IPS DF 4.7 (cell line): ENCODE data around the gene MED13L.

Experiments
- DNase-seq: peaks from one replicate; pipeline ENCODE4 v3.0.0-alpha.2; 2013; ENCODE audit warnings: low spot score; ENCODE audit errors: extremely low read depth

Gene MED13L

DNA sequence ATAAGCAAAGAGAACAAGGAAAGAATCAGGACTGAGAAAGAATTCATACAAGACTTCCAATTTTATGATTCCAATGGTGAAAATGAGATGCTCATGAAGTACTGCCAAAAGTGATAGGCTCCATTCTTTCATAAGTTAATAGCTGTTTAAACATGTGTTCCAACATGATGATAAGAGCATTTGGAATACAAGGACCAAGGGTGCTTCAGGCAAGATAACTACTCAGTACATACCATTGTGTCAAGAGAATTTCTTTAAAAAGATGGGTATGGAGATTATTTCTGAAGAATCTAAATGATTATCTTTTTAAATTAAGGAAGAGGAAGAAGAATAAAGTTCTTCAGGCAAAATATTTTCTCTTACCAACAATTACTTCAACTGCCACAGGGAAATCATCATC is 258.1 kb downstream of the MED13L start:
- DNase-seq: no peak

DNA sequence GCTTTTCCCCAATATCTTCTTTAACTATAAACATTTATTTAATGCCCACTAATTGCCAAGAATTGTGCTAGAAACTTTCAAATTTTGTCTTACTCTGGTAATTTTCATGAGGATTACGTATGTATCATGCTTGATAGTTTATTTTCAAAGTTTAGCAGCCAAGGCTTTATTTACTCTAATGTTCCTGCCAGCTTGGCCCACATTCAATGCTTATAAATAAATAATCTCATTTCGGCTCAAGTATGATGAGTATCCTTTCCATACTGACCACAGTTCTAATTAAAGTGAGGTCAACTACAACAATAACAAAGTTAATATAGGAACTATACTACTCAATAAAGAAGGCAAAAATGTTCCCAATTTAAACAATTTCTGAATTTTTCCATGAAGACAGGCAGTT is 259.2 kb downstream of the MED13L start:
- no peak for DNase-seq

DNA sequence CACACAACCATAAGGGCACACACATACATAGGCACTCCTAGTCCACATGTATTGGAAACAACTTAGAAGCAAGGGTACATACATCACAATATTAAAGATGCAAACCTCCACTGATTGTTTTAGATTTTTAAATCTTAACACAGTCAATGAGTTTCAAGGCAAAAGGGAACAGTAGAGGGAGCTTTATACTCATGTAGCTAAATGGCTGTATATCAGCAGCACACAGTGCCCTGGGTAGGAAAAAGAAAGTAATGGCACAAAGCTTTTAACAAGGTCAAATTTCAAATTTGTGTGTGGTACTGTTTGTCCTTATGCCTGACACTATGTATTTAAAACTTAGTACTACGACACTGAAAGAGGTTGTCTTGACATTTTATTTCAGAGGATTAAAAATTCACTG is 262.0 kb downstream of the MED13L start:
- no peak for DNase-seq

DNA sequence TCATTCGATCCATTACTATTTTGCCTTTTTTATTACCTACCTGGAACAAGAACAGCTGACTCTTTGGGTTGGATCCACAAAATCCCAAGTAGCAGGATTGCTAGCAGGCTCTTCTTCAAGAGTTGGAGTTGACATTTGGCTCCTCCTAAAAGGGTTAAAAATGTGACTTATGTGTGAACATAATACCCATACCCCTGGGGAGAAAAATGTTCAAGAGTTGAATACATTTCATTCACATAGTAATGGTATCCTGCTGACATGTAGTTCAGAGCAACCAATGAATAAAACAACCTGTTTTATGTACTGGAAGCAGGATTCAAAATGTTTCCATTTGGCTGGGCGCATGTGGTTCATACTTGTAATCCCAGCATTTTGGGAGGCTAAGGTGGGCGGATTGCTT is 264.7 kb downstream of the MED13L start:
- no peak for DNase-seq

DNA sequence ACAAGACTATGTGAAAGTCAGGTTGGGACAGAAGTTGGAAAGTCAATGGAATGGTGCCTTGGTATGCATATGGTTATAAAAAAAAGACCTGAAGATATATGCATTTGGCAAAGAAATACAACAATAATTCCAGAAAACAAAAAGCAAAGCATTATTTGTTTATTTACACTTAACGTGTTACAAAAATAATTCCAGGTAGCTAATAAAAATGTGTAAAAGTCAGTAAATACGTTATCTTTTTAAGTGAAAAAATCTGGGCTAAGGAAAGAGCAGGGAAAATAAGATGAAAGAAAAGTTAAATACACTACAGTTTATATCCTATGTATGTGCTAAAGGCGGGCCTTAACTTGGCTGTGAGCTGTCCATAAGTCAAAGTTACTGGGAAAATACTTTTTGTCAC is 266.3 kb downstream of the MED13L start:
- DNase-seq: no peak

DNA sequence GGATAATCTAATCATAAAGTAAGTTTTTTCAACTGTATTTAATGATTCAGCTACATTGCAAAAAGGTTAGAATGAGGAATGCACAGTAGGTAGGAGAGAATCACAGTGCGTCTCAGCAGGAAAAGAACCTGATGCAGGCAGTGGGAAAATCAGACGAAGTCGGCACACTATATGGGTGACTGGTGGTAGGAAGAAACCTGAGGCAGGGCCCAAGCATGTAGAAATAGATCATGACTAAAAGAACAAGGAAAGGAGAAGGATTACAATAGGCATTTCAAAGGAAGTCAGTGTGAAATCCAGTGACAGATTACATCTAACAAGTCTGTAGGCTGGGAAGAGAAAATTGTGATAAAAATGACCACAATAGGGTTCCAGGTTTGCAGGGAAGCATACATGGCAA is 267.0 kb downstream of the MED13L start:
- DNase-seq: no peak

DNA sequence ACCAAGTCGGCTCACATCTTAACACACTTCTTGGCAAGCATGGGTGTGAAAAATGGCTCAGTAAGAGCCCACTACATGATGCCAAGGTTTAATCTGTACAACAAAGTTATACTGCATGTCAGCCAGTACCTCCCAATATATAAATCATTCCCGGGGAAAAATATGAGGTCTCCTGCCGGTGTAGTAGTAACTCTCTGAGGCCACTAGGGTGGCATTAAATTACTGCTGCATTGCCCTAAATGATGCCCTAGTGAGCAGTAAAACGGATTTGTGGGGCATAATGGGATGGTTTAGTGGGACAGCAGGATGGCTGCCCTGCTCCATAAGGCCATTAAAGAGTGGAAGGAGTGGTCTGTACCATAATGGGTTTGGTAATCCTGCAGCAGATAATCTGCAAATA is 267.7 kb downstream of the MED13L start:
- DNase-seq: no peak

DNA sequence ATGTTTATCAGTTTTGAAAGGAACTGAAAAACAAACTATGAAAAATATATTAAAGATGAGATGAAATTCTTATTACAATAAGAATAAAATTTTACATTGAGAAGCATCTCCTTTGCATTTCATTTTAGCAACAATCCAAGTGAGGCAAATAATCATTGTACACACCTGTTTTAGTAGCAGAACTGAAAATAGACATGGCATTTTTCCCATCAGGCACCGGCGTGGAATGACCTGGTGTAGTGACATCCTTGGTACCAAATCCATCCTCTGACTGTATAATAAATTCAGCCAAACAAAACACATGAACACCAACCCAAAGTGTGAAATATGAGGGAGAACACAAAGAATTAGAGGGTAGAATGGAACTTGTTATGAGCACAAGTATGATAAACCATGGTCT is 271.4 kb downstream of the MED13L start:
- no peak for DNase-seq

DNA sequence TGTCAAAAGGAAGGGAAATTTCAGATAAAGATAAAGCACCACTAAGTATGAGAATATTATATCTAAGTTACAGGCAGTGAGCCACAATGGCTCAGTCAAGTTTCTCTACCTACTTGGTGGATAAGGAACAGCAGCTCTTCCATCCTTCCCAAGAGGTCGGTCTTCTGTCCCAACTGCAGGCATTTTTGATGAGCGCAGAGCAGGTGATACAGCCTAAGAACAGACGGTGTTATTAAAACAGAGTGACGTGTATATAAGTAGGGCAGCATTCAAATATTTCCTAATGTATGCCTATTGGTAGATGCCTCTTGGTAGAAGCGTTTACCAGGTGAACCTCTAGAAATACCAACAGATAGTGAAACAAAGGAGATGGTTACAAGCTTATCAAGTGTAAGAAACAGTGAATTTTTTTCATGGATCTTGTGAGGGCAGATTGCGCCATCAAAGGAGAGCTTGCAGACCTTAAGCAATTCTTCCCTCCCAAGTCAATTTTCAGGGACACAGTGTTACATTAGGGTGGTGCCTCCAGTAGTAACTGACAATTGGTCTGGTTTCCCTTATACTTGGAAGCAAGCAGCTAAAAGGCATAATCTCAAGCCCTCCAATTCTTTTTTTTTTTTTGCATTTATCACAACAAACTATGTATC is 274.5 kb downstream of the MED13L start:
- DNase-seq: no peak

DNA sequence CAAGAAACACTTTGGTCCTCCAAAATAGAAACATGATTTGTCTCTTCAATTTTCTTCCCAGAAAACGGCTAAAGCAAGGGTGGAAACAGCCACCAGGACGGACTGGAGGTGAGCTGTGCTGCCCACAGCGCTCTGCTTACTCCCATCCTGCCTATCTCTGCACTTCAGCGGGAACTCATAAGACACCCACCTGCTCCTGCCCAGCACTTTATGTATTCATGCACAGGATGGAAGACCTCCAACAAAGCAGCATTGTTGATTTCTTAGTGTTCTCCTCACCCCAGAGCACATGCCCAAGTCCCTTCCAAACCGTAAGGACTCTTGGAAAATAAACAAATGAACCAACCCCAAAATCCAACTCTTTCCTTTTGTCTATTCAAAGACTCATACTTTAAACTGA is 277.2 kb downstream of the MED13L start:
- DNase-seq: no peak

DNA sequence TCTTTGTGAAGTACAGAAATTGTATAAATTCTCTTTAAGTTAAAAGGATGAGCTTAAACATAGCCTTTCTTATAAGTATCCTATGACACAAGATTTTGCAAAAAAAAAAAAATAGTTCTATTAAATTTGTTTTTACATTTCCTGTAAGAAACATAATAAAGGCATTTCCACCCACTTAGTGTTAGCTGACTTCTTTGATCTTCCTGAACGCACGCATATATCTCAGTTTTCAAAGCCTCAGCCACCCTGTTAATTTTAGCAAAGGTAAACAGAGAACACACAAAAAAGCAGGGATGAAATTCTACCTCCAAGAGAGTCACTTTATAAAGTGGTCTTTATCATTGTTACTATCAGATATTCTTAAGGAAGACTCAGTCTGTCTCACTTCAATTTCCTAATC is 277.9 kb downstream of the MED13L start:
- DNase-seq: no peak

DNA sequence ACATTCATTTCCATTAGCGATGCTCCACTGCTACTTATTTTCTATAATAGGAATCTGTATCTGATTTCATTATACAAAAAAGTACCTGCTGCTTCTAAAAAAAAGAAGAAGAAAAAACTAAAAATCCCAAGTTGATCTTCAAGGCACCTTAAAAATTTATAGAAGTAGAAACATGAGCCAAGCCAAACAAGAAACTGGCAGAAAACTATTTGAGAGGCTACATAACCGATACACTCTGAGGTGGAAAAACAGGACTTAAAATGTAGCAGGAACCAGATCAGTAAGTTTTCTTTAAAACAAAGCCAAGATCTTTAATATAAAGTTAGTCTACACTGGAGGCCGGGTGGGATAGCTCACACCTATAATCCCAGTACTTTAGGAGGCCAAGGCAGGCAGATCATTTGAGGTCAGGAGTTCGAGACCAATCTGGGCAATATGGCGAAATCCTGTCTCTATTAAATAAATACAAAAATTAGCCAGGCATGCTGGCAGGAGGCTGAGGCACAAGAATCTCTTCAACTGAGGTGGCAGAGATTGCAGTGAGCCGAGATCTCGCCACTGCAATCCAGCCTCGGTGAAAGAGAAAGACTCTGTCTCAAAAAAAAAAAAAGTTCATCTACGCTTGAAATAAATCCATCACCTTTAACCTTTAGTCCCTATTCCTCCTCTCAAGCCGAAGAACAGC is 278.6 kb downstream of the MED13L start:
- DNase-seq: no peak

DNA sequence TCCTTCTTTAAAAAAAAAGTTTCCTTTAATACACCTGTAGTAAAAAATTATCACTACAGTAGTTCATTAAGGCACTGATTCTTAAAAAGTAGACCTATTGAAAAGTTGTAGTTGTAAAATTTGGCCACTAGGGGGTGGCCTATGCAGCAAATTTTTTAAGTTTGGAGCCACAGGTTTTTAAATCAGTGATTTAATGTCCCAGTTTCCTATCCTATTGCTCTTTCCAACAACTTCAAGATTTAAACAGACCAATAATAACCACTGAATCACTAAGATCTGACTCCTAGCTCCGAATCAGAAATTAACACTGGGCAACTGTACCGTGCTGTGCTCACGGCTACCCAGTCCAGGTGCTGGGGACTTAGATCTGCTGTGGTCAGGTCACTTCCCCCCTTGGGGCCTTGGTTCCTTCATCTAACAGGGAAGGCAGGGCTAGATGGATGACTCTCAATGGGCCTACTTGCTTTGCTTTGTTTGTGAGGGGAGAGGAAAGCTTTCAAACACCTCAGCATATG is 279.3 kb downstream of the MED13L start:
- DNase-seq: no peak

DNA sequence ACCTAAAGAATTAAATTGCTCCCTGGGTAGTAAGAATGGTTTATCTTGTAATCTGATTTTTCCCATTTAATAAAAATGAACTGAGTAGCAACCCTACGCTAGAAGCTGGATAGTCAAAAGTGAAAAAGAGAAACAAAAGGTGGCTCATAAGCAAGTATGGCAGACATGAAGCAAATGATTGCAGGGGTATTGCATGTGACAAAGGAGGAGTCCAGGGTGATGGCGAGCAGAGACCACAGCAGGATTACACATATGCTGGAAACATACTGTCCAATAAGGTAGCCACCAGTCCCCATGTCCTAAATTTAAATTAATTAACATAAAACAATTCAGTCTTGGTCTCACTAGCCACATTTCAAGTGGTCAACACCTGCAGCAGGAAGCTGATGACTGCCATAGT is 283.8 kb downstream of the MED13L start:
- DNase-seq: no peak

DNA sequence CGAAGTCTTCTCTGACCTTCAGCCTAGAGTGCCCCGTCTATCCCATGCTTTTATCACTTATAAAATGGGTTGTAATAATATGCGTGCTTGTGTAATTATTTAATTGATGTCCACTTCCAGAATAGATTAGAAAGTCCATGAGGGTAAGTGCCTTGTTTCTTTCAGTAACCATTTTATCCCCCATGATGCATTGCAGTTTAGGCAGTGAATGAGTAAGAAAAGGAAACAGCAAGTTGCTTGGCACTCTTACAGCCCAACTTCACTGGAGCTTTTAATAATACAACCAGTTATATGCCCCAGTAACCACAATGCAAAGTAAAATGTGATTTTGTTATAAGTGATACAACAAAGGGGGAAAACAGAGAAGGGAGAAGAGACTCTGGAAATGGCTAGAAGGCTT is 287.3 kb downstream of the MED13L start:
- DNase-seq: no peak

DNA sequence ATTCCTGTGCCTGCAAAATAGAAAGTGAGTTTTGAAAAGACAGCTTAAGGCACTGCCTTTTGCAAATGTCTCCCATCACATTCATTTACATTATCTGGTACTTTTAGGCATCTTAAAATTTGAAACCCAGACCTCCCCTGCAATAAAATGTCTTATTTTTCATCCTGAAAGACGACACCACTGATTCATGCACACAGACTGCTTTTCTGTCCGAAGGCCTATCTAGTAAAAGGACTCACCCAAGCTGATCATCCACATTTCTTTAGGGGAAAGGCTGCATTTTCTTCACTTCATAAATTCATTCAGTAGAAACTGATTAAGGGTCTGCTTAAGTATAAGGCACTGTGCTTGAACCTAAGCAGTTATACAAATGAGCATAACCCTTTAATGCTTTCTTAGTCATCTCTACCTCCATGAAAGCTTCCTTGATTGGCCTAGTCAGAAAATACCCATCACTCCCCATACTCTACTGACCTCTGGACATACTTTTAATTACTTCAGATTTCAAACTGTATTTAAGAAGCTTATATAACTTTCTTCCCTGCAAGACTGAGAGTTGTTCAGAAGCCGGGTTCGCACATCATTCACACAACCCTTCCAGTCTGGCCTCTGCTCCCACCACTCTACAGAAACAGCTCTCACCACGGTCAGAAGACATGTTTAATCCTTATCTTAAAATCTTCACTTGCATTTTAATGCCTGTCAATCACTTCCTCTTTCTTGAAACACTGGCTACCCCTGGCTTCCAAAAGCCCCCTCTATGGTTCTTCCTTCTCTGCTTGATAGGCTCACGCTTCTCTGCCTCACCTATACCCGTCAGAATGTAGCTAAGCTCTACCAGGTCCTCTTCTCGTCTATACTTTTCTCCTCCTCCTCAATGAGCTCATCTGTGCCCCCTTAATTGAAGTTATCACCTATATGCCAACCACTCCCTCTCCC is 288.6 kb downstream of the MED13L start:
- no peak for DNase-seq

DNA sequence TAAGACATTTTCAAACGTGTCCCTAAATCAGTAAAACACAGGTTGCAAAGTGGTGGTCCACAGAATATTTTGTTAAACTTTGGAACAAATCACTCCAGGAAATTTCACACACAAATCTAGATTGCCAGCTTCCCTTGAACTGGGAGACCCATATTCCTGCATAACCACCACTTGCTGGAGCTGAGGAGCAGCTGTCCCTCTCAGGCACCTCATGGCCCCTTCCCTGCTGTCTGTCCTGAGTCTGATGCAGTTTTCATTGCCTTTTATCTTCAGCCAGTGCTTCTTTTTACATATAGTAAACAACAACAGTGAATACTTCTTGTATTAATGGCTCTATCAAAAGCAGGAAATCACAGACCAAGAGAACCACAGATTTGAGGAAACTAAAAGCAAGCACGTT is 289.3 kb downstream of the MED13L start:
- DNase-seq: no peak

DNA sequence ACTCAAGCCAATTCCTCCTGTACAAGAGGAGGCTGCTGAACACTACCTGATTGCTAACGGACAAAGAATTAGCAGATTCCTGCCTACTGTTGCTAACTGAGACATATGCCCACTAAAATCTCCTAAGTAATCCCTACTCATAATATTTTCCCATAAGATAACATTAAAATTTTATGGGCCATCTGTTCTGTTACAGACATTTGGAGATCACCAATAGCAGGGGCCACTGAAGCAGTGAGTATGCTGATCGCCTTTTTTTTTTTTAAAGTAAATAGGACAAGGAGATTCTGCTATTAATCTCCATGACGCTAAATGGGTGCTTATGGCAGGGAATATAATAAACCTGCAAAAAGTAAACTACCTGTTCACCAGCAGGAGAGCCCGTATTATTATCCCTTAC is 292.9 kb downstream of the MED13L start:
- DNase-seq: no peak

DNA sequence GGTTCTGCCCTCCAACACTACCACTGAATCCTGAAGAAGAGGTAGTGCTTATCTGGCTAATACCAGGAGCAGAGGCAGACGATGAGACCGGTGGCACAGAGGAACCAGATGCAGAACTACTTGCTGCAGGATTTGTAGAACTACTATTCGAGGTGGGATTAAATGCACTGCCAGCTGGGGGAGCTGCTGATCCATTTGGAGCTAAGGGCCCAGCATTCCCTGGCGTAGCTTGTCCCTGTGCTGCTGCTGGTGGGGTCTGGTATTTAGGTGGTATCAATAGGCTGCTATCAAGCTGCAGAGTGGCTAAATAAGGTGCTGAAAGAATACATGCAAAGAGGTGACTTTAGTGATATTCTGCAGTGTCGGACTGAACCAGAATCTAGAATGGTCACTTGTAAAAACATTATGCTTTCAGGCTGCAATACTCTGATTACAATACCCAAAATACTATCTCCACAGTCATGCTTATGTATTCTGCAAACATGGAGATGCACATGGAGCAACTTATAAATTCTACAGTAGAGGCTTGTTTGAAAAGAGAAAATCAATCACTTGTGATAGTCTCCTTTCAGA is 294.2 kb downstream of the MED13L start:
- DNase-seq: no peak

DNA sequence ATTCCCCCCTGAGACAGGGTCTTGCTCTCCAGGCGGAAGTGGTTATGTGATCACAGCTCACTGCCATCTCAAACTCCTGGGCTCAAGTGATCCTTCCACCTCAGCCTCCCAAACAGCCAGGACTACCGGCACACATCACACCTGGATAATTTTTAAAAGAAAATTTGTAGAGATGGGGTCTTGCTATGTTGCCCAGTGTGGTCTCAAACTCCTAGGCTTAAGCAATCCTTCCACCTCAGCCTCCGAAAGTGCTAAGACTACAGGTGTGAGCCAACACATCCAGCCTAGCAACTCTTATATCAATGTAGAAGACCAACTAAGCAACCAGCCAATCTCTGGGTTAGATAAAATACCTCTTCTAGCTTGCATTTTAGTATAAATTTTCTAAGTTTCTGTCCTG is 297.2 kb downstream of the MED13L start:
- no peak for DNase-seq

DNA sequence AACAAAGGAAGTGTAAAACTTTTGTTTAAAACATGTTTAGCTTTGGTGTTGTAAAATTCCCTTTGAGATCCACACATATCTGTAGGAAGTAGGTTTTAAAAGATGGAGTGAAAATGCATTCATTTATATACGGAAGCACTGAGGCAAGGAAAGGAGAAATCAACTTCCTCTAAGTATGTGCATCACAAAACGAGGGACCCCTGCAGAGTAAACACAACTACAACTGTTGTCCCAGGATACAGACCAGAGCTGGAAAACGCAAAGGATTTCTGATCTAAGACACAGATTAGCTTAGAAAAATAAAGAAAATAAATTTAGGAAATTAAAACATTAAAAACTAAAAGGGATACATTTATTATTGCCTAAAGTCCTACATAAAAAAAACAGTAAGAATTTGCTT is 297.6 kb downstream of the MED13L start:
- DNase-seq: no peak

DNA sequence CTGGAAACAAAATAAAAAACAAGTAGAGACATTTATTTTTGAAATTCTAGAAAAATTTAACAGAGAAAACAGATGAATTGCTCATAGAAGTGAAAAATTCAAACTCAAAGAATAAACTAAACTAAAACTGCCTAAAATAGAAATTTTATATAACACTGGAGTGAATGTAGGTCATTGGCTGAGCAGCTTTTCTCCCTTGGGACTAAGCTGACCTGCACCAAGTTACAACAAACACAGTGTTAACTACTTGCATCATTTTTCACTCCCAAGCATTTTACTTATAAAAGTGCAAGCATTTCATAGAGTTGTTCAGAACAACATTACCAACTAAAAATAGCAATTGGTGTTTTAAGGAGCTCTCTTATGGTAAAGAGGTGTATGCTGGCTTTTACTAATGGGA is 298.1 kb downstream of the MED13L start:
- DNase-seq: no peak
